ENCODE data around the gene BTG1.
"Not testable (repeated sequence)": the region's sequence is repeated elsewhere in the genome, so short reads cannot be mapped to it uniquely, and the experiment has no call there.

The BTG1 gene

DNA sequence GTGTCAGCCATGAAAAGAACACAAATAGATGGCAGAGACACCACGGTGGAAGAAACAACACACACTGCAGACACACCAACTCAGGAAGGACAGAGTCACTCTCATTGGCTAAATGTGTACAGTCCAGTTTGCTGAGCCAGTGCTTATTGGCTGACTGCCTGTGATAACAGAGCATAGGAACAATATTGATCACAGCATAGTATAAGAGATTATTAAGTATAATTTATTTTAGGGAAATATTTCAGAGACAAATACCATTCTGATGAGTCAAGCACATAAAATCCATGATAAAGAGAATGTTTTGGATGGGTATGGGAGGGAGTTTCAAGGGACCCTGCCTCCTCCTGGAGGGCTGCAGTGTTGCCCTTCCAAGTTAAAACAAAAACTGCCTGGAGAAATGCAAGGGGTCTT lies 50.9 kb downstream of the BTG1 start:
- no peak for DNase-seq

DNA sequence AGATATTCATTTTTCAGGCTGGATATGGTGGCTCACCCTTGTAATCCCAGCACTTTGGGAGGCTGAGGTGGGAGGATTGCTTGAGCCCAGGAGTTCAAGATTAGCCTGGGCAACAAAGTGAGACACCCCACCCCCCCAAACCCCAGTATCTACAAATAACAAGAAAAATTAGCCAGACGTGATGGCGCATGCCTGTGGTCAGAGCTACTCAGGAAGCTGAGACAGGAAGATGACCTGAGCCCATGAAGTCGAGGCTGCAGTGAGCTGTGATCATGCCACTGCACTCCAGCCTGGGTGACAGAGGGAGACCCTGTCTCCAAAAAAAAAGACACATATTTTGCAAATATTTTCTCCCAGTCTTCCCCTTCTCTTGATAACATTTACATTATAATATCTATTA lies 51.3 kb downstream of the BTG1 start:
- not testable (repeated sequence) for DNase-seq
